Lower lobe of right lung (tissue), 2 donors: ENCODE results near the gene ARSK. TPM values are rescaled to one million over a fixed set of nuclear protein-coding genes. Genes with fewer than 3 reads are reported as not detected.

Source experiments
- ATAC-seq, 2 donors: fragments of 200-7000 bp; cut with Tn5 transposase; one replicate each; pipeline ENCODE4 v1.9.1; 2020 to 2022; ENCODE audit warnings: mild to moderate bottlenecking in 2 of 2, moderate library complexity in 2 of 2
- DNase-seq: peaks from one replicate; pipeline ENCODE4 v3.0.0-alpha.2; 2020
- H3K27ac ChIP-seq: fragments of 200-600 bp; one replicate; pipeline ENCODE4 v1.8.0; 2022
- H3K27me3 ChIP-seq: fragments of 200-600 bp; one replicate; pipeline ENCODE4 v1.8.0; 2022; ENCODE audit warnings: low read depth
- H3K36me3 ChIP-seq: fragments of 200-600 bp; one replicate; pipeline ENCODE4 v1.8.0; 2022; ENCODE audit warnings: mild to moderate bottlenecking
- H3K4me1 ChIP-seq: fragments of 200-600 bp; one replicate; pipeline ENCODE4 v1.8.0; 2022
- H3K4me3 ChIP-seq: fragments of 200-600 bp; one replicate; pipeline ENCODE4 v1.8.0; 2022; ENCODE audit warnings: mild to moderate bottlenecking
- H3K9me3 ChIP-seq: fragments of 200-600 bp; one replicate; pipeline ENCODE4 v1.8.0; 2022
- intact Hi-C: fragments of 100-400 bp; cut with DNase I; formaldehyde crosslinking; loops from one replicate; pipeline ENCODE4 v1.11.0; 2022
- total RNA-seq: library from RNA; stranded (reverse); fragmentation: NEBNext Ultra II Directional; extraction: Animal tissue kit (Norgen Biotek cat#: 25700); gene quantifications from one replicate; pipeline ENCODE4 v1.2.1, GENCODE V29; 2021
- TF ChIP-seq, protein P1 (sequence below): fragments of 200-600 bp; IDR thresholded peaks from one replicate; pipeline ENCODE4 v1.8.0; 2022; ENCODE audit warnings: antibody characterized with exemption, mild to moderate bottlenecking
- donor health status: DM: no; HTN: yes; CAD: no; lungs with severe emphysema.

Gene ARSK
- total RNA-seq, 1 donor from 2014 or later = 5.6 TPM

DNA sequence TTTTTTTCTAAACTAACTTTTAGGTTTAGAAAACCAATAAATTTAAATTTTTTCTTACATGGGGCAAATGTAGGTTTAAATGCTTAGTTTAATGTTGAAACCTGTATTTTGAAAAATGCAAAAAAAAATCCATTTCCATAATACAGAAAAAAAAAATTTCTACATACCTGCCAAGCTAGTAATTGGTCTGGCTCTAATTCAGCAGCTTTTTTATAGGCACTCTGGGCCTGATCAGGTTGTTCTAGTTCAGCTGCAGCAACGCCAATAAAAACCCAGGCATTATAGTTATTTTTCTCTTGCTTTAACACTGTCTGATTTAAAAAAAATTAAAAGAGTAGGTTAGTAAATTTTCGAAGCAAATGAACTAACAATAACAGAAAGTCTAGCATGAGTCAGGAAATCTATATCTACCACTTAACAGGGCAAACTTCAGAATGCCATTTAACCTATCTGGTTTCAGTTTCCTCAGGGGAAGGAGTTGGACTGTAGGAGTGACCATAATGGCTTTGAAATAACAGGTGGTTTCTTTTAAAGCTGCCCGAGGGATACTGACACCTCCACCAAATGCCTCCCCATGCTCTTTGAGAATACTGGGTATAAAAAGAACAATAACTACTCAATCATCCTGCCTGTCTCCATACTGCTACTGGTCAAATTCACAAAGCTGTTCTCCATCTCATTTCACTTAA is 11.7 kb upstream of the ARSK start:
- Histone ChIP-seq H3K4me3 (no peak overlapping the region), H3K4me1 (no peaks in the 10 kb centered on the region), H3K9me3 (no peaks in the 10 kb centered on the region), H3K27ac (no peak overlapping the region), H3K27me3 (no peaks in the 10 kb centered on the region), H3K36me3 (peaks cover 90% of the 10 kb centered on the region)
- TF ChIP-seq, protein P1, sequence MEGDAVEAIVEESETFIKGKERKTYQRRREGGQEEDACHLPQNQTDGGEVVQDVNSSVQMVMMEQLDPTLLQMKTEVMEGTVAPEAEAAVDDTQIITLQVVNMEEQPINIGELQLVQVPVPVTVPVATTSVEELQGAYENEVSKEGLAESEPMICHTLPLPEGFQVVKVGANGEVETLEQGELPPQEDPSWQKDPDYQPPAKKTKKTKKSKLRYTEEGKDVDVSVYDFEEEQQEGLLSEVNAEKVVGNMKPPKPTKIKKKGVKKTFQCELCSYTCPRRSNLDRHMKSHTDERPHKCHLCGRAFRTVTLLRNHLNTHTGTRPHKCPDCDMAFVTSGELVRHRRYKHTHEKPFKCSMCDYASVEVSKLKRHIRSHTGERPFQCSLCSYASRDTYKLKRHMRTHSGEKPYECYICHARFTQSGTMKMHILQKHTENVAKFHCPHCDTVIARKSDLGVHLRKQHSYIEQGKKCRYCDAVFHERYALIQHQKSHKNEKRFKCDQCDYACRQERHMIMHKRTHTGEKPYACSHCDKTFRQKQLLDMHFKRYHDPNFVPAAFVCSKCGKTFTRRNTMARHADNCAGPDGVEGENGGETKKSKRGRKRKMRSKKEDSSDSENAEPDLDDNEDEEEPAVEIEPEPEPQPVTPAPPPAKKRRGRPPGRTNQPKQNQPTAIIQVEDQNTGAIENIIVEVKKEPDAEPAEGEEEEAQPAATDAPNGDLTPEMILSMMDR = no peak
- DNase-seq = no peak
- ATAC-seq = no peak
- intact Hi-C loops = no loop called here

DNA sequence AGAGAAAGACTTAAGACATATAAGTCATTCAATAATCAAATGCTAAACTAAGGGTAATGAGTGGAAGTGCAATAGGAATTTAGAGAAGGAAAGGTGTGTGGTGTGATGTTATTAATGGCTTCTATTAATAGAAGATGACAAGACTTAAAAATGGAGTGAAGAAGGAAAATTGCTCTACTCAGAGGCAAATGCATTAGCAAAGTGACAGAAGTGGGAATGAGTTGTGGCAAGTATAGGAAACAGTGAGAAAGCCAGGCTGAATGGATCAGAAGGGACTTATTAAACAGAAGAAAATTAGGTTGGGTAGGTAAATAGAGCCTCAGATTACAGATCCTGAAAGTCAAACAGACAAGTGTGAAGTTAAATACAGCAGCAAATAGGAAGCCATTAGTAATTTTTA is 5.9 kb upstream of the ARSK start:
- Histone ChIP-seq H3K27ac (no peak overlapping the region), H3K4me1 (peaks cover 12% of the 10 kb centered on the region), H3K36me3 (peaks cover 72% of the 10 kb centered on the region), H3K9me3 (no peaks in the 10 kb centered on the region), H3K27me3 (no peaks in the 10 kb centered on the region), H3K4me3 (no peak overlapping the region)
- DNase-seq = no peak
- TF ChIP-seq, protein P1 = no peak
- intact Hi-C loops = no loop called here
- no peak for ATAC-seq

- no peaks in the 10 kb centered on the region for H3K9me3 ChIP-seq
- H3K36me3 ChIP-seq = peaks cover 22% of the 10 kb centered on the region
- H3K27ac ChIP-seq = peak overlapping the region; percentile 91
- H3K27me3 ChIP-seq = no peaks in the 10 kb centered on the region
- no peak for DNase-seq
- ATAC-seq = no peak
- peaks cover 27% of the 10 kb centered on the region for H3K4me1 ChIP-seq
- TF ChIP-seq, protein P1 = no peak
- peak overlapping the region; percentile 86 for H3K4me3 ChIP-seq
- intact Hi-C loops = no loop called here
Measured at GRCh38 chr5:95554331-95554646, 612 bp upstream of the ARSK start.

GRCh38 chr5:95555553-95555952 is 652 bp downstream of the ARSK start:
- no peak for ATAC-seq

DNA sequence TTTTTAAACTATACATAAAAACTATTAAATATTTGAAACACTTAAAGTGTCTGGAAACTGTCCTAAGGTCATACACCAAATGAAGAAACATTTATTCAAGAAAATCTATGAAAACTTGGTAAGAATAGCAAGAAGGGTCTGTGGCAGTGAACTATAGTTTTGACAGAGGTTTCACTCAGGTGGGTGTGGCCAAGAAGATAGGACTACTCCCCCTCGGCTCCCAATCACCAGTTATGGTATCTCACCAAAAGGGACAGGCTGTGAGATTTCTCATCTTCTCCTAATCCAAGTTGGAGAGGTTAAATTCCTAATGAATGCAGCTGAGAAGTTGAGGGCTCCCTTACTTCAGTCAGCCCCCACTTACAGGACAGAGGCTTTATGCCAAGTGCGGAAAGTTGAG is 2.9 kb downstream of the ARSK start:
- Histone ChIP-seq H3K27ac (no peak overlapping the region), H3K4me3 (no peak overlapping the region), H3K4me1 (peaks cover 27% of the 10 kb centered on the region), H3K27me3 (no peaks in the 10 kb centered on the region), H3K9me3 (no peaks in the 10 kb centered on the region), H3K36me3 (peaks cover 2% of the 10 kb centered on the region)
- ATAC-seq = no peak
- intact Hi-C loops = no loop called here
- no peak for DNase-seq
- TF ChIP-seq, protein P1 = no peak

More at GRCh38 chr5:95555553-95555952, 652 bp downstream of the ARSK start:
- TF ChIP-seq, protein P1 = no peak
- Histone ChIP-seq H3K36me3 (peaks cover 9% of the 10 kb centered on the region), H3K4me1 (peaks cover 27% of the 10 kb centered on the region), H3K27ac (peak overlapping the region; percentile 91), H3K4me3 (peak overlapping the region; percentile 86), H3K9me3 (no peaks in the 10 kb centered on the region), H3K27me3 (no peaks in the 10 kb centered on the region)
- intact Hi-C loops = no loop called here
- DNase-seq = no peak
